GM19240 (cell line): ENCODE measurements around the gene PRR36.

Experiments
- DNase-seq: peaks from one replicate; pipeline ENCODE4 v3.0.0; 2011; ENCODE audit warnings: low spot score; ENCODE audit not compliant: insufficient read length

Gene PRR36

DNA sequence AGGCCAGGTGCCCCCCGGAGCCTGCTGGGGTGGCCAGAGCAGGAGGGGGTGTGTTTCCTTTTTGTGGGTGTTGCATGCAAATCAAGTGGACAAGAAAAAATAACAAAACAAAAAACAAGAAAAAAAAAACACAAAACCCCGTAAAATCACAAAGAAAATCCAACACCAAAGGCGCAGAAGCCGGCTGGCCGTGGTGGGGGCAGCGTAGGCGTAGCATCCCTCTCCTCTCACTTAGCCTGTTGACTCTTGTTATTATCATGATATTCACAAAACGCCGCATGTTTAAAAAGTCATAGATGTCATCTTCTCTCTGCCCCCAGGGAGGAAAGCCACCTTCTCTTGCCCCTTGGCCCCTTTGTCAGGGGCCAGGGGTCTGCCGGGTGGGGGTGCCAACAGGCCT lies 39.5 kb upstream of the PRR36 start:
- no peak for DNase-seq

DNA sequence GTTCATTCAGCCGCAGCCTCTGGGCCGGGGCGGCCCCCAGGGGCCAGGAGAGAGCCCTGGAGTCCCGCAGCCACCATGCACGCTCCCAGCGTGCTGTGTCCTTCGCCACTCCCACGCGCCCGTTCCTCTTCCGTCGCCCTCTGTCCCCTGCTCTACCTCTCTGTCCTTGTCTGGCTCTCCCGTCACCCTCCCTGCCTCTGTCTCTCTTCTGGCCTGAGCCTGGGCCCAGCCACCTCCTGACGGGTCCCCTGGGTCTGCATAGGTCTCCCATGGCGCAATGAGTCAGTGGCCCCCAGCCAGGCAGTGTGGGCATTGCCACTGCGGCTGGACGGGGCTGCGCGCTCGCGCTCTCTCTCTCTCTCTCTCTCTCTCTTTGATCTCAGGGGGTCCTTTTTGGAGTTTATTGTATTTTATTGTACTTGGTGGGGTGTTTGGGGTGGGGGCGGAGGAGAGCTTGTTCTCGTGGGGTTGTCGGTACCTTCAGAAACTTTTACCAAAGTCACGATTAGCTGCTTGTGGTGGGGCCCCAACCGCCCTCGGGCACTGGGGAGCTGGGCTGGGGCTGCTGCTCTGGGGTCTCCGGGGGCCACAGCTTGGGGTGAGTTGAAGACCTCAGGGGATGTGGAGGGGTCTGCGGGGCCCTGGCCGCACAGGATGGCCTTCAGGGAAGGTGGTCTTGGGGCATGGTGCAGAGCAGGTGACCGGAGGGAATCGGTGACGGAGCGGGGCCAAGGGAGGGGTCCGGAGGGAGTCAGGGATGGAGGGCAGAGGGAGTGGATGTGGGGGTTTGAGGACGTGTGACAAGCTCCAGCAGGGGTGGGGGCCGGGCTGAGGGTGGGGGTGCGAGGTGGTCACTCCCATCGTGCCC lies 38.7 kb upstream of the PRR36 start:
- DNase-seq = no peak

DNA sequence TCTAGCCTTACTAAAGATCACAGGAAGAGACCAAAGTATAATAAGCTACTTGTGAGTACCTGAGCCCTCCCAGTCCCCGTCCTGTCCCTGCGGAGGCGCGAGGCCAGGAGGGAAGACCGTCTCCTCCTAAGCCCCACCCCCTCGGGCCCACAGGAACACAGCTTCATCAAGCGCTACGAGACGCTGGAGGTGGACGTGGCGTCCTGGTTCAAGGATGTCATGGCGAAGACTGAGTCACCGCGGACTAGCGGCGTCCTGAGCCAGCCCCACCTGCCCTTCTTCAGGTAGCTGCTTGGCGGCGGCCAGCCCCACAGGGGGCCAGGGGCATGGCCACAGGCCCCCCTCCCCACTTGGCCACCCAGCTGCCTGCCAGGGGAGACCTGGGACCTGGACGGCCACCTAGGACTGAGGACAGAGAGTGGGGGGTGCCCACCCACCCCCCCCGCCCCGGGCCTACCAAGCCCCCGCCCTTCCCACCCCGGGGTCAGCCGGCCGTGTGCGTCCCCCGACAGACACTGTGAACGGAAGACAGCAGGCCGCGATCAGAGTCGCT lies 38.0 kb upstream of the PRR36 start:
- DNase-seq = no peak

DNA sequence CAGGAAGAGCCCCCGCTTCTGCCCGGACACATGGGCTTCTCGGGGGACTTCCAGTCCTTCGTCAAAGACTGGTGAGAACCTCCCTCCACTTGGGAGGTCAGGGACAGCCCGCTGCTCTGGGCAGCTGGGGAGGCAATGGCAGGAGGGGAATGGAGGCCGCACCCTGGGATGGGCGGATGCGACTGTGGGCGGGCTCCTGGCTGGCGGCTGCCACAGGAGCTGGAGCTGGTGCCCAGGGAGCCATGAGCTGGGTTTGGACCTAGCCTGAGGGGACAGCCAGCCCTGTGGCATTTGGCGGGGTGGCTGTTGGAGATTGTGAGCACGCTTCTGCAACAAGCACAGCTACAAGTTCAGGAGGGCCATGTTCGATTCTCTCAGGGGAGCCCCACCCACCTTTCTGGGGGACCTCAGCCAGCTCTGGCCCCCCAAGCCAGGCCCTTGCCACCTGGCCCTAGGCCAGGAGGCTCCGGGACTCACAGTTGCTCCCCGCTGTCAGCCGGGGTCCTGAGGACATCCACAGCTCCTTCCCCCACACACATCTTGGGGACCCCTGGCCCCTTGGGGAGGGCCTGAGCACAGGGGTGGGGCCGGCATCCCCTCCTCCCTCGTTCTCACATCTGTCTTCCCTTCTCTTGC lies 37.4 kb upstream of the PRR36 start:
- DNase-seq = no peak

DNA sequence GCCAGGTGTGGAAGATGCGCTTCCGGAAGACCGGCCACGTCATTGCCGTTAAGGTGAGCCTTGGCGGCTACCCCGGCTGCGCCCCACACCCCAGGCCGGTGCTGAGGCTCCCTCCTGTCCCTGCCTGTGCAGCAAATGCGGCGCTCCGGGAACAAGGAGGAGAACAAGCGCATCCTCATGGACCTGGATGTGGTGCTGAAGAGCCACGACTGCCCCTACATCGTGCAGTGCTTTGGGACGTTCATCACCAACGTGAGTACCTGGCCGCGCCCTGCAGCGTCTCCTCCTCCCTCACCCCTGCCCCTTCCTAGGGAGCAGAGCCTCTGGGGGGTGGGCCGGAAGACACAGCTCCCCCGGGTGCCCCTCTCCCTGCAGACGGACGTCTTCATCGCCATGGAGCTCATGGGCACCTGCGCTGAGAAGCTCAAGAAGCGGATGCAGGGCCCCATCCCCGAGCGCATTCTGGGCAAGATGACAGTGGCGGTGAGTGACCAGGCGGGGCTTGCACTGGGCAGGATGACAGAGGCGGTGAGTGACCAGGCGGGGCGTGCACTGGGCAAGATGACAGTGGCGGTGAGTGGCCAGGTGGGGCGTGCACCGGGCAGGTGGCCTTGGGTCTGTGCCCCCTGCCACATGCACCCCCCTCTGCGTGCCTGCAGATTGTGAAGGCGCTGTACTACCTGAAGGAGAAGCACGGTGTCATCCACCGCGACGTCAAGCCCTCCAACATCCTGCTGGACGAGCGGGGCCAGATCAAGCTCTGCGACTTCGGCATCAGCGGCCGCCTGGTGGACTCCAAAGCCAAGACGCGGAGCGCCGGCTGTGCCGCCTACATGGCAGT lies 36.4 kb upstream of the PRR36 start:
- DNase-seq = no peak

DNA sequence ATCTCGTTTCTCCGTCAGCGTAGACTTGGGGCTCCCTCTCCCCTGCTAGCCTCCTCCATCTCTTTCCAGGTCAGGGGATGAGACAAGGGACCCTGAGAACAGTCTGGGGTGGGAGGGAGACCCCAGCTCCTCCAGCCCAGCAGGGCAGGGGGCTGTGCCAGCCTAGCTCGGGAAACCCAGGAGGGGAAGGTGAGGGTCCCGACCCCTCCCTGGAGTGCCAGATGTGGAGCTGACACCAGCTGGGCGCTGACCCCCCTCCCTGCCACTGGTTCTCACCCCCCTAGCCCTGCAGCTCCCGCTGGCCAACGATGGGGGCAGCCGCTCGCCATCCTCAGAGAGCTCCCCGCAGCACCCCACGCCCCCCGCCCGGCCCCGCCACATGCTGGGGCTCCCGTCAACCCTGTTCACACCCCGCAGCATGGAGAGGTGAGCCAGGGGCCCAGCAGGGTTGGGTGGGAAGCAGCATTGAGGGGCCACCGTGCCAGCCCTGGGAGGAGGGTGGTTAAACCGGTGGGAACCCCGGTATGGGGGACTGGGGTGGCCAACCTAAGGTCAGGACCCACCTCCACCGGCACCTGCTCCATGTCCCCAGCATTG lies 35.4 kb upstream of the PRR36 start:
- no peak for DNase-seq

DNA sequence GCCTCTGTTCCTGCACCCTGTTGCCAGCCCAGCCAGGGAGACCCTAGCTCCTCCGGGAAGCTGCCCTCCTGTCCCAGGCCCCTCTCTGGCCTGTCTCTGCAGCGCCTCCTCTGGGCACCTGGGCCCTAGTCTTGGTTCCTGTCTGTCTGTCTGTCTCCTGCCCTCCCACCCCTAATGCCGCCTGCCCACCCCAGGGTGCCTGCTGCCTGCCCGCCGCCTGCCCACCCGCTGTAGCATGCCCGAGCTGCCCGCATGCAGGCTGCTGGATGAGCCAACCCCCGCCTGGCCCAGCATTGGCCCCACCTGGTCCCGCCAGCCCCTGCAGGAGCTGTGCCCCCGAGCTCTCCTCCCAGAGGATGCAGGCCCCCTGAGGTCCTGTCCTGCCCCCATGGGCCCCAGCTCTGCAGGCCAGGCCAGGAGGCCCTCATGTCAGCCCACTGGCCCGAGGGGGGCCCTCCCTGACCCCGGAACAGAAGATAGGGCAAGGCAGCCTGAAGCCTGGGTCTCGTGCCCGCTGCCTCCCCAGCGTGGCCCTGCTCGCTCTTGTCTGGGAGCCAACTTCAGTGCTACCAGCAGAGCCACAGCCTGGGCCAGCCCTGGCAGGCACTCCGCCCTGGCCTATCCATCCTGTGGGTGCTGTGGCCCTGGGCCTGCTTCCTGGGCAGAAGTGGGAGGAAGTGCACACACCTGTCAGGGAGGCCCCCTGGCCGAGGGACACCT lies 34.7 kb upstream of the PRR36 start:
- DNase-seq = no peak

DNA sequence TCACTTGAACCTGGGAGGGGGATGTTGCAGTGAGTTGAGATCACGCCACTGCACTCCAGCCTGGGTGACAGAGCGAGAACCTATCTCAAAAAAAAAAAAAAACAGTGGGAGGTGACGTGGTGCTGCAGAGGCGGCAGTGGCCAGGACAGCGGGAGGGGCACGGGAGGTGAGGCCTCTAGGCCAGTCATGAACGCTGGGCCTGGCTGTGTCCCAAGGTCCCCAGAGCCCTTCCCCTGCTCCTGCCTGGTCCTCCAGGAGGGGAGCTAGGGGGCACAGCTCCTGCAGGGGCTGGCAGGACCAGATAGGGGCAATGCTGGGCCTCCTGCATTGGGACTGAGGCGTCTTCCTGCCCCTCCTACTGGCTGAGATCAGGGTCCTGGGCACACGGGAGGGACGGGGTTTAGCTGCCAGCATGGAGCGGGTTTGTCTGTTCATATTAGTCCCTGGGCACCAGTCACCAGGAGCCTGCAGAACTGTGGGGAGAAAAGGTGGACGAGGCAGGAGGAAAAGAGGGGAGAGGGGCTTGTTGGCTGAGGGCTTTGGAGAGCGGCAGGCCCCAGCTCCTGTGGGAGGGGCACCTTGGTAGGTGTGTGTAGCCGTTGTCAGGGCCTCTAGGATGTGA lies 34.0 kb upstream of the PRR36 start:
- no peak for DNase-seq

DNA sequence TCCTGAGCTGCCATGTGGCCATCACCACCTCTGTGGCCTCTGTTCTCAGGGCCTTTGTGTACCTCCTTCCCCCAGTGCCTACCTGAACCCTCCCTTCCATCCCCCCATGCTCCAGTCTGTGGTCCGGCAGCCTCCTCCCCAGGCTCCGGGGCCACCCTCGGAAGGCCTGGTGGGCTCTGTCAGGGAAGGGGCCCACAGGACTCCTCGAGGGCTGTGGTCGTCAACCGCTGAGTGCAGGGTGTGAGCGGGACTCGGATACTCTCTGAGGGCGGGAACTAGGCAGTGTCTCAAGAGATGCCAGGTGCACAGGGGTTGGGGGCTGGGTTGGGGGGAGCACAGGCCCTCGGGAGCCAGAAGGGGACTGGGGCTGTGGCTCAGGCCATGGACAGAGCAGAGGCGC lies 33.4 kb upstream of the PRR36 start:
- no peak for DNase-seq

DNA sequence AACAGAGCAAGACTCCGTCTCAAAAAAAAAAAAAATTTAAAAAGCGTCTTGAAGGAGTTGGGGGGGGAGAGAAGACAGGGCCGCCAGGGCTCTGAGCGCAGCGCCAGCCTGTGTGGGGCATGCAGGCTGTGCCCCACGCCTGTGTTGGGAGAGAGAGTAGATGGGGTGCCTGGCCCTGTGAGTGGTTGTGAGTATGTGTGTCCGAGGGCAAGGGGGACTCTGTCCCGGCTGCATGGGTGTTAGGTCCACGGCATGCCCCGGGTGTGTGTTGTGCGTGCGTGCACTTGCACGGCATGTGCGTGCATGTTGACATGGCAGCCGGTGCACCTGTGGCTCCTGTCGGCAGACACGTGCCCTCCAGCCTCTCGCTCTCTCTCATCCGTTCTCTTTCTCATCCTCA lies 32.9 kb upstream of the PRR36 start:
- DNase-seq = no peak

DNA sequence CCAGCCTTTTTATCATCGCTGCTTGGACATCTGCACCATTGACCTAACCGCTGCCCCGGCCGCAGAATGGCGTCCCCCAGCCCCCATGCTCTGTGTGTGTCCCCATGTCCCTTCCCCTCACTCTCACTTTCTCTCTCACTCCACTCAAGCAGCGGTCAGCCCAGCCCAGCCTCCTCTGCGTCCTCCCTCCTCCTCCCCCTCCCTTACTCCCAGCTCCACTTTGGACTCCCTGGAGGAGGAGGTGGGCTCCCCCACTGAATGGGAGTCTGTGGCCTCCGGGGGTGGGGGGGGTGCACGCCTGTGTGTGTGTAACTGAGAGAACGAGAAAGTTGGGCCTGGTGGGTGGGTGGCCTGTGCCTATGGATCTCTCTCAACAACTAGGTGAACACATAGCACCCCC lies 31.7 kb upstream of the PRR36 start:
- DNase-seq = no peak

DNA sequence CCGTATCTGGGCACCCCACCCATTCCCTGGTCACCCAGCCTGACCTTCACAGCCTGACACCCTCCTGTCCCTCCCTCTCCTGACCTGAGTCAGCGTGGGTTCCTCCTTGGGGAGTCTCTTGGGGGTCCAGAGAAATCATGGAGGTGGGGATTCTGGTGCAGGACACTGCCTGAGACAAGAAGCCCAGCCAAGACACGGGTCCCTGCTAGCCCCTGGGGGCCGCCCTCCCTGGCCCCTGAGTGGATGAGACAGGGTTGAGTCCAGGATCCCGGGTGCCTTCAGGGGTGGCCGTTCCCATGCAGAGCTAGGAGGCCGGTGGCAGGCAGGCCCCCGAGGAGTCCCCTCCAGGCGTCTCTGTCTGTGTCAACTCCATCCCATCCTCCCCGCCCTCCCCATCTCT lies 31.1 kb upstream of the PRR36 start:
- no peak for DNase-seq

DNA sequence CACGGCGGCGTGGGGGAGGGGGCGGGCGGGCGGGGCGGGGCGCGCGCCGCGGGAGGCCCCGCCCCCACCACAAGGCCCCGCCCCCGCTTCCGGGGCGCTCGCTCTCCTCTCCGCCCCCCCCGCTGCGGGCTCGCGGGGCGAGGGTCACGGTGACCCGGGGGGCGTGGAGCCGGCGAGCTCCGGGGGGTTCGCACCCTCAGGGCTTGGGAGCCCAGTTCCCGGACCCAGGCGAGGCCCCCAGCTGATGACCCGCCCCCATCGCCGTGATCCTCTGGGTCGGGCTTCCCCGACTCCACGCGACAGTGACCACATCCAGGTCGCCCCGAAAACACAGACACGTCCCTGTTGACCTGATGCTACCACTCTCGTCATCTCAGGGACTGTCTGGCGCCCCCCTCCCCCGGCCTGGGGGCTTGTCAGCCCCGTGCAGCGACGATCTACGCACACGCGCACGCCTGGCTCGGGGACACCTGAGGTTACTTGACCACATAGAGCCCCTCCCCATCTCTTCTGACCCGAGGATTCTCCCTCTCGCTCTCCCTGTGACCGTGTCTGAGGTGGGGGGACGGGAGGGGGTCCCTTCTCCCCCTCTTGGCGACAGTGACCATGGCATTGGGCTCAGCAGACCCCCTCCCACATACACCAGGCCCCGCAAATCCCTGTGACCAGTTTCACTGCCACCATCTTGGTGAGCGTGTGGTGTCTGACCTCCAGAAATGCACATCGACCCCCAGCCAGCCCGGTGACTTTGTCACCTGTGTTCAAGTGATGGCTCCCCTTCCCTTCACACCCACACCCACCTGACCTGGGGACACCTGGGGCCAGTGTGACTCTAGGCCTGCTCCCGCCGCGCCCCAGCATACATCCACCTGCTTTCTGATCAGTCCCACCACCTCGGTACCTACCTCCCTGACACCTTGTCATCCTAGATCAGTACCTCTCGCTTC lies 30.2 kb upstream of the PRR36 start:
- DNase-seq = peak; percentile 60

DNA sequence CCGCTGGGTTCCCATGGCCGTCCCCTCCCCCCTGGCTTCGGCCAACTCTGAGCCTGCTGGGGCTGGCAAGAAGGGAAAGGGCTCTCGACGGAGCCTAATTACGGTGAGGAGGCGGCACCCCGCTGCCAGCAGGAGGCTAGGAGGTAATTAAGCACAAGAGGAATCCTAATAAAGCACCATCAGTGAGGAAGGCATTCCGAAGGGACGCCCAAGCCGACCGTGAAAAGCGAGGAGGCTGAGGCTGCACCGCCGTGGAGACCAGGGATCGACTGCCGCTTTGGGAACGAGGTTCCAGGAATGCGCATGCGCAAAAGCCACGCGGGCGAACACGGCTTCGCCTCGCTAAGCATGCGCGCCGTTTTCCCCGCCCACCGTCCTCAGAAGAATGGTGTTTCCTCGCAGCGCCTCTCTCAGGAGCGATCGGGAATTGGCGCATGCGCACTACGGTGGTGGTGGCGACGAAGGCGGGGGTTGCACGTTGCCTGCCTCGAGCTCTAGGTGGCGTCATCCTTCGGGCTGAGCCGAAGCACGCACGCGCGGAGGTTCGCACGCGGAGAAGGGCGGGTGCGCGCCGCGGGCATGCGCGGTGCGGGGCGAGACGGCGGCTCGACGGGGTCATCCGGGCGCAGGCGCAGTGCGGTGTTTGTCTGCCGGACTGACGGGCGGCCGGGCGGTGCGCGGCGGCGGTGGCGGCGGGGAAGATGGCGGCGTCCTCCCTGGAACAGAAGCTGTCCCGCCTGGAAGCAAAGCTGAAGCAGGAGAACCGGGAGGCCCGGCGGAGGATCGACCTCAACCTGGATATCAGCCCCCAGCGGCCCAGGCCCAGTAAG lies 29.3 kb upstream of the PRR36 start, which contains the start of gene MAP2K7:
MAP2K7 (plus strand) TSS at position 634 of the 830 bp plus-strand sequence; CDS start at position 702, 68 bp downstream.
- DNase-seq = peak; percentile 99

DNA sequence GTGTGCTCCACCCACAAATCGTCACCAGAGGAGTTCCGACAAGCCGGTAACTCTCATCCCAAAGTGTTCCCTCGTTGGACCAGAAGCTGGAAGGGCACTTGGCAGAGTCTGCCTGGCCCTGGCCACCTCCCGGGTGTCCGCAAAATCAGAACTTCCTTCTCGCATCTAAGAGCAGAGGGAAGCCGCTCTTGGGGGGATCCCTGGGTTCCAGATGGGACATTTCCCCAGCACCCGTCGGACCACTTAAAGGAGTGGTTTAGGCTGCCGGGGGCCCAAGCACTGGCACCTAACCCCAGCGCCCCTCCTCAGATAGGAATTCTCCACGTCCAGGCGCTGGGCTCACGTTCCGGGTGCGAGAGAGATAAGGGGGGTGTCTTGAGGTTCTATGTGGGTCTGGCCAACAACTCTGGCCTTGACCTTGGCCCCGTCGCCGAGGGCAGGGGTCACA lies 28.6 kb upstream of the PRR36 start:
- DNase-seq = no peak

DNA sequence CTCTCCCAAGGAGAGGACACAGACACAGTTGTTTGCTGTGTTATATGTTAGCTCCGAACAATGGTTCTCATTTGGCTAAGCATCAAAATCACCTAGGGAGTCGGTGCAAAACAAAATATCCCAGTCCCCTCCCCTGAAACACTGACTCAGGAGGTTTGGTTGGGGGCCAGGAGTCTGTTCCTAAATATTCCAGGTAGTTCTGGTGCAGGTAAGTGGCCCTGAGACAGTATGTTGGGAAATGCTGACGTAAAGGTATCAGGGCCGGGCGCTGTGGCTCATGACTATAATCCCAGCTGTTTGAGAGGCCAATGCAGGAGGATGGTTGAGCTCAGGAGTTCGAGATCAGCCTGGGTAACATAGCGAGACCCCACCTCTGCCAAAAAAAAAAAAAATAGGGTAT lies 27.1 kb upstream of the PRR36 start:
- DNase-seq = no peak

DNA sequence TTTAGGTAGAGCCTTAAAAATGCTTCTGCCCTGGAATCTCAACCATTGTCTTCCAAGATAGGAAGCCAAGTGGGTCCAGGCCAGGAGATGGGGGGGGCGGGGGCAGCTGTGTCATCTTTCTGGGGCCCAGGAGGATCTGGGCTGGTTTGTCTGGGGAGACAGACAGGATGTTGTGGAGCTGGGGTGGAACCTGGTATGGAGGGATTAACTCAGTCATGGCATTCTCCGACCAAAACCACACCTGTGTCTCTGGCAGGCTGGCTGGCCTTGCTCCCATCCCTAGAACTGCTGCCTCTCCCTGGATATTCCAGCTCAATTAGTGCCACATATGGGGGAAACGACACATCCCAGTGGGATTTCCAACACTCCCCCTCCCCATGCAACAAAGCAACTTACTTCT lies 26.7 kb upstream of the PRR36 start:
- no peak for DNase-seq

DNA sequence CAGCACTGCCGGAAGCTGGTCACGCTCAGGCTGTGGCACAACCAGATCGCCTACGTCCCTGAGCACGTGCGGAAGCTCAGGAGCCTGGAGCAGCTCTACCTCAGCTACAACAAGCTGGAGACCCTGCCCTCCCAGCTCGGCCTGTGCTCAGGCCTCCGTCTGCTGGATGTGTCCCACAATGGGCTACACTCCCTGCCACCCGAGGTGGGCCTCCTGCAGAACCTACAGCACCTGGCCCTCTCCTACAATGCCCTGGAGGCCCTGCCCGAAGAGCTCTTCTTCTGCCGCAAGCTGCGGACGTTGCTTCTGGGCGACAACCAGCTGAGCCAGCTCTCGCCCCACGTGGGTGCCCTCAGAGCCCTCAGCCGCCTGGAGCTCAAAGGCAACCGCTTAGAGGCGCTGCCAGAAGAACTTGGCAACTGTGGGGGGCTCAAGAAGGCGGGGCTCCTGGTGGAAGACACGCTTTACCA lies 26.2 kb upstream of the PRR36 start:
- DNase-seq = no peak
